ENCODE measurements around the gene KIAA1958. TPM values are rescaled to one million over a fixed set of nuclear protein-coding genes. Genes with fewer than 3 reads are reported as not detected.

The KIAA1958 gene
- total and polyA plus RNA-seq, 2 of the 8 experiments (the other 6 are each of a cell fraction or from before 2014, with no cell fraction given): 11.4 to 43.8 TPM

GRCh38 chr9:112717661-112718331, 231.2 kb downstream of the KIAA1958 start, which contains the start of gene INIP:
Gene INIP (minus strand): TSS chr9:112718117. CDS start chr9:112716485, 1,632 bp downstream.
- no peak within 1 kb of the TSS for H2AK5ac ChIP-seq (ENCODE audit: low read depth, low read length)
- peak within 1 kb of the TSS; percentile 68 to 88 (median 82) for H3K4me3 ChIP-seq (ENCODE audit: extremely low read depth in 1 of 4, insufficient read depth in 2 of 4, low read depth in 3 of 4, low read length in 4 of 4)
- peak within 1 kb of the TSS; percentile 45 for H4K91ac ChIP-seq (replicated peaks; ENCODE audit: insufficient read length, low read length)
- no peaks in the 10 kb centered on the region for H4K20me1 ChIP-seq (replicated peaks in 1 of 2; ENCODE audit: control insufficient read depth in 1 of 2, insufficient read depth in 2 of 2, low read length in 2 of 2)
- no peak for FAIRE-seq
- peak within 1 kb of the TSS; percentile 67 for H2AFZ ChIP-seq (ENCODE audit: low read length)
- H3K23me2 ChIP-seq (ENCODE audit: low read depth, low read length): peaks cover 4% of the 10 kb centered on the region
- peak within 1 kb of the TSS; percentile 79 for H2BK5ac ChIP-seq (ENCODE audit: low read depth, low read length)
- no peak within 1 kb of the TSS for H2BK20ac ChIP-seq (ENCODE audit: low read length)
- peak within 1 kb of the TSS; percentile 81; the same call in 1 of the 2 replicates for H4K8ac ChIP-seq (ENCODE audit: extremely low read depth, insufficient read depth, low read length)
- H3K4ac ChIP-seq (replicated peaks; ENCODE audit: insufficient read length, low read depth, low read length): peak within 1 kb of the TSS; percentile 63
- DNase-seq (ENCODE audit: low read depth in 1 of 2, low spot score in 2 of 2): peak; percentile 94 to 99
- H3K4me2 ChIP-seq (ENCODE audit: insufficient read depth in 1 of 2, low read depth in 2 of 2, low read length in 2 of 2): peak within 1 kb of the TSS; percentile 60 to 71
- H2BK120ac ChIP-seq (replicated peaks; ENCODE audit: low read depth, low read length): no peak within 1 kb of the TSS
- no peak within 1 kb of the TSS for H2BK15ac ChIP-seq (ENCODE audit: low read length)
- peaks cover 0 to 15% of the 10 kb centered on the region in 2 experiments; a peak in 2 of 4 replicates for H3K79me2 ChIP-seq (ENCODE audit: control insufficient read depth in 1 of 2, insufficient read depth in 2 of 2, low read length in 2 of 2)
- H3K14ac ChIP-seq (ENCODE audit: insufficient read length): no peak within 1 kb of the TSS
- no peaks in the 10 kb centered on the region for H3K27me3 ChIP-seq (replicated peaks in 1 of 4; ENCODE audit: control insufficient read depth in 3 of 4, extremely low read depth in 1 of 4, insufficient read depth in 3 of 4, low read length in 3 of 4)
- H3K4me1 ChIP-seq (replicated peaks in 1 of 4; ENCODE audit: control insufficient read depth in 3 of 4, insufficient read depth in 4 of 4, low read length in 3 of 4): no peaks in the 10 kb centered on the region
- H3K9me3 ChIP-seq (ENCODE audit: insufficient read depth in 2 of 2, low read depth in 1 of 2, low read length in 1 of 2): no peaks in the 10 kb centered on the region
- peak within 1 kb of the TSS; percentile 60 for H3K18ac ChIP-seq (ENCODE audit: extremely low read depth, low read length)
- peak within 1 kb of the TSS; percentile 91 for H4K5ac ChIP-seq (ENCODE audit: insufficient read length, low read depth, low read length)
- H3K56ac ChIP-seq (replicated peaks; ENCODE audit: insufficient read length, low read depth, low read length): peak within 1 kb of the TSS; percentile 4
- peak within 1 kb of the TSS; percentile 65; the same call in 1 of the 2 replicates for H3K27ac ChIP-seq (ENCODE audit: low read depth, low read length)
- no peak within 1 kb of the TSS for H3K23ac ChIP-seq (ENCODE audit: insufficient read length)
- H2BK12ac ChIP-seq (ENCODE audit: low read depth, low read length): no peak within 1 kb of the TSS
- H3K36me3 ChIP-seq (ENCODE audit: control insufficient read depth in 2 of 4, insufficient read depth in 4 of 4, low read length in 3 of 4): peaks cover 0 to 9% (median 0%) of the 10 kb centered on the region in 4 experiments; a peak in 2 of 8 replicates
- no peaks in the 10 kb centered on the region; the same call in 1 of the 2 replicates for H3K79me1 ChIP-seq (ENCODE audit: low read depth, low read length)
- CTCF ChIA-PET (ENCODE audit: partially characterized antibody): interaction anchor here (0.6 to 2.8 kb wide), 16 partner anchors 11 to 633 kb away, joined by 3 to 13 read pairs (median 4); no protein-coding TSS in a partner anchor
- peak within 1 kb of the TSS; percentile 48 to 82 (median 74) for H3K9ac ChIP-seq (replicated peaks in 1 of 4; ENCODE audit: extremely low read depth in 1 of 4, low read depth in 3 of 4, low read length in 3 of 4)
- POLR2A ChIA-PET (ENCODE audit: partially characterized antibody): interaction anchor here (0.6 to 2.5 kb wide), 20 partner anchors 9 to 630 kb away, joined by 3 to 10 read pairs (median 4); partner anchors contain the start of gene KIAA1958
- 3% methylated on average over 47 of the region's 51 CpGs; no CpG with 5 or more reads in 1 of the 2 experiments for WGBS, 2 experiments (ENCODE audit: extremely low coverage in 1 of 2, insufficient coverage in 1 of 2, insufficient read length in 1 of 2, insufficient replicate concordance in 2 of 2, low coverage in 1 of 2, low lambda C conversion rate in 2 of 2, missing lambda C conversion rate in 1 of 2)
- no peak for TF ChIP-seq RNF2 (IDR thresholded peaks at IDR 0.05; ENCODE audit: borderline replicate concordance, low read depth, low read length, missing control alignments, poor library complexity, severe bottlenecking)
- TF ChIP-seq POU5F1 (IDR thresholded peaks at IDR 0.05; ENCODE audit: low read depth, low read length): no peak
- TF ChIP-seq BCL11A (IDR thresholded peaks at IDR 0.05; ENCODE audit: low read depth in 2 of 2, low read length in 2 of 2): no peak
- no peak for TF ChIP-seq MAX (IDR thresholded peaks at IDR 0.05)
- TF ChIP-seq SIRT6 (IDR thresholded peaks at IDR 0.05; ENCODE audit: low read length): no peak
- peak; percentile 62 to 72; a peak in 2 of 4 replicates for TF ChIP-seq SIN3A (conservative IDR thresholded peaks at IDR 0.05 in 1 of 2, IDR thresholded peaks at IDR 0.05 in 1 of 2; ENCODE audit: low read depth in 1 of 2, low read length in 2 of 2)
- no peak for TF ChIP-seq SIX5 (IDR thresholded peaks at IDR 0.05; ENCODE audit: low read depth, low read length)
- peak in 1 of 2 experiments; percentile 26; a peak in 1 of 4 replicates for TF ChIP-seq HDAC2 (IDR thresholded peaks at IDR 0.05; ENCODE audit: borderline replicate concordance in 1 of 2, low read depth in 2 of 2, low read length in 2 of 2)
- TF ChIP-seq GABPA (IDR thresholded peaks at IDR 0.05; ENCODE audit: borderline replicate concordance, insufficient read depth, low read length): peak; percentile 79; the same call in 1 of the 2 replicates
- no peak for TF ChIP-seq SP1 (IDR thresholded peaks at IDR 0.05; ENCODE audit: low read depth, low read length)
- peak; percentile 72; the same call in 1 of the 2 replicates for TF ChIP-seq EGR1 (IDR thresholded peaks at IDR 0.05; ENCODE audit: borderline replicate concordance, low read depth, low read length)

Measured in H1 (cell line).